ENCODE results near the gene CEP120.
"Not testable (repeated sequence)": the region's sequence is repeated elsewhere in the genome, so short reads cannot be mapped to it uniquely, and the experiment has no call there.

The CEP120 gene

DNA sequence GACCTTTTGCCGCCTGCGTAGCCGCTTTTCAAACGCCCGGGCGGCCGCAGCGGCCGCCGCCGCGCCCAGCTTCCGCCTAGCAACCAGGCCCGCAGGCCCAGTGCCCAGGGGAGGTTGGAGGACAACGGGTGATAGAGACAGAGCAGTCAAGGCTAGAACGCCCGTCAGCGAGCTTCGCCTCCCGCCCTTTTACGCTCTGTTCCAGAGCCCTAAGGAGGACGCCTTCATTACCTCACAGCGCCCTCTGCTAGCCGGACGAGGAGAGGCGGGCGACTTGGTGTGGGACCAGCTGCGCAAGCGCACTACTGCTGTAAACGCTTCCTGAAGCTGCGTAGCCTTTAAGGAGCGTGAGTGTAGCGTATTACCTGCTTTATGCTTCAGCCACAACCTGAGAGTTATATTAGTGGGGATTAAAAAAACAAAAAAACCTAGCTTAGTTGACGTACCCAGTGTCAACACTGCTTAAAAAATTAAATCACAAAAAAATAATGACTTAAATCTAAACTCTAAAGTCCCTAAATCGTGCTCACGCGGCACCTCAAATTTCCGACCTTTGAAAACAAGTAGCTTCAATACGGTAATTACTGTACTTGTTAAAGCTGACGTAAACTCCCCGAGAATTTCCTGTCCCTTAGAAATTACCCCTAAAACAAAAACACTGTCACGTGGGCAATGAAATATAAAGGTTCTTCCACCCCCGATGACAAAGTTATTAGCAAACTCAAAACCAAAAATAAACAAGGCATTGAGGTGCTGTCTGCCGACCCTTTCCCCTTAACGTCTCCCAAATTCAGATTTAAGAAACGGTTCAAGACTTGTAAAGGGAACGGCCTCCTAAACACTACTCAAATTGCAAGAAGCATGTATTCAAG lies at the start of gene CEP120:
TSS of gene CEP120 (minus strand) at position 126 of the 872 bp plus-strand sequence. CDS start 405 bp downstream, outside the sequence.
- Mint-ChIP-seq H3K9me3 (no peaks in the 10 kb centered on the region), H3K27ac (peak within 1 kb of the TSS in 1 of 3 experiments; percentile 97), H3K4me3 (no peak within 1 kb of the TSS), H3K36me3 (ENCODE audit: low read depth) (no peaks in the 10 kb centered on the region), H3K4me1 (peaks cover 3% of the 10 kb centered on the region), H3K27me3 (ENCODE audit: low read depth) (peaks cover under 1% of the 10 kb centered on the region)
- TF ChIP-seq, protein P1, sequence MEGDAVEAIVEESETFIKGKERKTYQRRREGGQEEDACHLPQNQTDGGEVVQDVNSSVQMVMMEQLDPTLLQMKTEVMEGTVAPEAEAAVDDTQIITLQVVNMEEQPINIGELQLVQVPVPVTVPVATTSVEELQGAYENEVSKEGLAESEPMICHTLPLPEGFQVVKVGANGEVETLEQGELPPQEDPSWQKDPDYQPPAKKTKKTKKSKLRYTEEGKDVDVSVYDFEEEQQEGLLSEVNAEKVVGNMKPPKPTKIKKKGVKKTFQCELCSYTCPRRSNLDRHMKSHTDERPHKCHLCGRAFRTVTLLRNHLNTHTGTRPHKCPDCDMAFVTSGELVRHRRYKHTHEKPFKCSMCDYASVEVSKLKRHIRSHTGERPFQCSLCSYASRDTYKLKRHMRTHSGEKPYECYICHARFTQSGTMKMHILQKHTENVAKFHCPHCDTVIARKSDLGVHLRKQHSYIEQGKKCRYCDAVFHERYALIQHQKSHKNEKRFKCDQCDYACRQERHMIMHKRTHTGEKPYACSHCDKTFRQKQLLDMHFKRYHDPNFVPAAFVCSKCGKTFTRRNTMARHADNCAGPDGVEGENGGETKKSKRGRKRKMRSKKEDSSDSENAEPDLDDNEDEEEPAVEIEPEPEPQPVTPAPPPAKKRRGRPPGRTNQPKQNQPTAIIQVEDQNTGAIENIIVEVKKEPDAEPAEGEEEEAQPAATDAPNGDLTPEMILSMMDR (IDR thresholded peaks at IDR 0.05; ENCODE audit: unreplicated experiment in 3 of 3): peak; percentile 73 to 90 (median 78)

DNA sequence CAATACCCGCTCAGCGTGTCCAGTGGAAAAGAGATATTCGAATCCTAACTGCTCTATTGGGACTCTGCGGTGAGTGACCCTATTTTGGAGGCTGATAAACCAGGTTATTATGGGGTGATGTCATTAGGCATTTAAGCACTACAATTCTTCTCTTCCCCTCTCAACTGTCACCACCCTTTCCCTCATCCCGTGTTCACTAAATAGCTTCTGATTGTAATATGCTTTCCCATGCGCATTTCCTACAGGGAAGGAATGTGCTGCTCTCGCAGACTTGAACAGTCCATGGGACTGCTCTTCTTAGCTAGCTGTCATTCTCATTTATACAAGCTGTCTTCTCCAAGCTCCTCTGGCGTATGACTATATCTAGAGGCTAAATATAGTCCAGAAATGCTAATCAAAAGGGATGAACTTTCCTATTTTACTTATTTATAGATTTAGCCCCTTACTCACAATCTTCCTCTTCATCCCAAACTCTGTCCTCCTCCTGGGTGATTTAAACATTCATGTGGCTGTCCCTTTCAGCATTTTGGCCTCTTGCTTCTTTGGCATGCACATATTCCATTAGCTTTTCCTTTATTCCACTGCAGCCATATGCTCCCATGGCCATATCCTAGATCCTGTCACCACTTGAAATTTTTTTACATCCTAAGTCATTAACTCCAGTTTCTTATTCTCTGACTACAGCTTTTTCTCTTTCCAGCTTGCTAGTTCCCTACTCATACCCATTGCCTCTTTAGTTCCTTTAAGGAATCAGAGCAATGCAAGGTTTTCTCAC lies 49.1 kb upstream of the CEP120 start:
- no peaks in the 10 kb centered on the region for H3K36me3 Mint-ChIP-seq (ENCODE audit: low read depth)
- TF ChIP-seq, protein P1 (IDR thresholded peaks at IDR 0.05; ENCODE audit: unreplicated experiment in 3 of 3): no peak
- H3K9me3 Mint-ChIP-seq: no peaks in the 10 kb centered on the region
- no peak overlapping the region for H3K4me3 Mint-ChIP-seq
- no peak overlapping the region for H3K27ac Mint-ChIP-seq
- H3K4me1 Mint-ChIP-seq: no peaks in the 10 kb centered on the region
- H3K27me3 Mint-ChIP-seq (ENCODE audit: low read depth): peaks cover 2% of the 10 kb centered on the region

DNA sequence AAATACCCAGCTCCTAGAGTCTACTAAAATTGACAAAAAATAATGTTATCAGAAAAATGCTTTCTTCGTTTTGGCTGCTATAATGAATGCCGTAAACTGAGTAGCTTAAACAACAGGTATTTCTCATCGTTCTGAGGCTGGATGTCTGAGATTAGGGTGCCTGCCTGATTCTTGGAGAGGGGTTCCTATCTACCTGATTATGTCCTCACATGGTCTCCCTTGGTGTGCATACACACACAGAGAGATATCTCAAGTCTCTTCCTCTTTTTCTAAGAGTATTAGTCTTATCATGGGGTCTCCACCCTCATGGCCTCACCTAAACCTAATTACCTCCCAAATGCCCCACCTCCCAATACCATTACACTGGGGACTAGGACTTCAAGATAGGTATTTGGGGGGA lies 48.2 kb upstream of the CEP120 start:
- H3K27ac Mint-ChIP-seq: no peak overlapping the region
- H3K27me3 Mint-ChIP-seq (ENCODE audit: low read depth): peaks cover 6% of the 10 kb centered on the region
- H3K9me3 Mint-ChIP-seq: no peaks in the 10 kb centered on the region
- no peaks in the 10 kb centered on the region for H3K4me1 Mint-ChIP-seq
- no peaks in the 10 kb centered on the region for H3K36me3 Mint-ChIP-seq (ENCODE audit: low read depth)
- TF ChIP-seq, protein P1 (IDR thresholded peaks at IDR 0.05; ENCODE audit: unreplicated experiment in 3 of 3): no peak
- no peak overlapping the region for H3K4me3 Mint-ChIP-seq

DNA sequence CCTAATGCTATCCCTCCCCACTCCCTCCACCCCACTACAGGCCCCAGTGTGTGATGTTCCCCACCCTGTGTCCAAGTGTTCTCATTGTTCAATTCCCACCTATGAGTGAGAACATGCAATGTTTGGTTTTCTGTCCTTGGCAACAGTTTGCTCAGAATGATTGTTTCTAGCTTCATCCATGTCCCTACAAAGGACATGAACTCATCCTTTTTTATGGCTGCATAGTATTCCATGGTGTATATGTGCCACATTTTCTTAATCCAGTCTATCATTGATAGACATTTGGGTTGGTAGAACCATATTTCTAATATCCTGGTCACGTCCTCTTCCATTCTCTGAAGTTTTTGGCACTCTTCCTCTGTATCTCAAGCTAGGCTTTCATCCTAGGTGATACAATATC lies 43.6 kb upstream of the CEP120 start:
- not testable (repeated sequence) for H3K9me3 Mint-ChIP-seq; H3K36me3 Mint-ChIP-seq (ENCODE audit: low read depth); H3K27ac Mint-ChIP-seq; H3K4me1 Mint-ChIP-seq; H3K4me3 Mint-ChIP-seq; H3K27me3 Mint-ChIP-seq (ENCODE audit: low read depth)

DNA sequence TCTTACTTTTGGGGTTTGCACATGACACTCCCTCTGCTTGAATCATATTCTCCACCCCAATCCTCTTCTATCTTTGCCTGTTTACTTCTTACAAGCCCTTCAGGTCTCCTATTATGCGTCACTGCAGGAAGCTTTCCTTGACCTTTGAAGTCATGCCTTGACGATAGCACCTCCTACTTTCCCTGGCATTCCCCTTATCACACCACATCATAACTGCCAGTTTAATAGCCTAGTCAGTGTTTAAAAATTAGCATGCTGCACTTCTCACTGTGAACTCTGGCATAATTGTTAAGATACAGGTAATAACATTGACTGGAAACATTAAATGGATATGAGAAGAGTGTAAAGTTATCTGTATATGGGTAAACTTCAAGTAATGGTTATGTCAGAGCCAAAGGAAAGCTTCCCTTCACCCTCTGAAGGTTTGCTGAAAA lies 37.1 kb upstream of the CEP120 start:
- no peaks in the 10 kb centered on the region for H3K36me3 Mint-ChIP-seq (ENCODE audit: low read depth)
- H3K4me1 Mint-ChIP-seq: no peaks in the 10 kb centered on the region
- H3K27me3 Mint-ChIP-seq (ENCODE audit: low read depth): no peaks in the 10 kb centered on the region
- TF ChIP-seq, protein P1 (IDR thresholded peaks at IDR 0.05; ENCODE audit: unreplicated experiment in 3 of 3): no peak
- H3K9me3 Mint-ChIP-seq: peaks cover 4% of the 10 kb centered on the region
- no peak overlapping the region for H3K4me3 Mint-ChIP-seq
- H3K27ac Mint-ChIP-seq: no peak overlapping the region

DNA sequence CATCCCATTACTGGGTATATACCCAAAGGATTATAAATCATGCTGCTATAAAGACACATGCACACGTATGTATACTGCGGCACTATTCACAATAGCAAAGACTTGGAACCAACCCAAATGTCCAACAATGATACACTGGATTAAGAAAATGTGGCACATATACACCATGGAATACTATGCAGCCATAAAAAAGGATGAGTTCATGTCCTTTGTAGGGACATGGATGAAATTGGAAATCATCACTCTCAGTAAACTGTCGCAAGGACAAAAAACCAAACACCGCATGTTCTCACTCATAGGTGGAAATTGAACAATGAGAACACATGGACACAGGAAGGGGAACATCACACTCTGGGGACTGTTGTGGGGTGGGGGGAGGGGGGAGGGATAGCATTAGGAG lies 35.8 kb upstream of the CEP120 start:
- H3K27me3 Mint-ChIP-seq (ENCODE audit: low read depth); H3K36me3 Mint-ChIP-seq (ENCODE audit: low read depth); H3K9me3 Mint-ChIP-seq; H3K4me3 Mint-ChIP-seq; H3K27ac Mint-ChIP-seq: not testable (repeated sequence)
- H3K4me1 Mint-ChIP-seq: peaks cover 11% of the 10 kb centered on the region

All from nephron (organoid).